ENCODE results near the gene OSBPL1A.
"Not testable (repeated sequence)": the region's sequence is repeated elsewhere in the genome, so short reads cannot be mapped to it uniquely, and the experiment has no call there.

GRCh38 chr18:24149591-24149990 is 248.0 kb downstream of the OSBPL1A start:
- TF ChIP-seq, protein P1, sequence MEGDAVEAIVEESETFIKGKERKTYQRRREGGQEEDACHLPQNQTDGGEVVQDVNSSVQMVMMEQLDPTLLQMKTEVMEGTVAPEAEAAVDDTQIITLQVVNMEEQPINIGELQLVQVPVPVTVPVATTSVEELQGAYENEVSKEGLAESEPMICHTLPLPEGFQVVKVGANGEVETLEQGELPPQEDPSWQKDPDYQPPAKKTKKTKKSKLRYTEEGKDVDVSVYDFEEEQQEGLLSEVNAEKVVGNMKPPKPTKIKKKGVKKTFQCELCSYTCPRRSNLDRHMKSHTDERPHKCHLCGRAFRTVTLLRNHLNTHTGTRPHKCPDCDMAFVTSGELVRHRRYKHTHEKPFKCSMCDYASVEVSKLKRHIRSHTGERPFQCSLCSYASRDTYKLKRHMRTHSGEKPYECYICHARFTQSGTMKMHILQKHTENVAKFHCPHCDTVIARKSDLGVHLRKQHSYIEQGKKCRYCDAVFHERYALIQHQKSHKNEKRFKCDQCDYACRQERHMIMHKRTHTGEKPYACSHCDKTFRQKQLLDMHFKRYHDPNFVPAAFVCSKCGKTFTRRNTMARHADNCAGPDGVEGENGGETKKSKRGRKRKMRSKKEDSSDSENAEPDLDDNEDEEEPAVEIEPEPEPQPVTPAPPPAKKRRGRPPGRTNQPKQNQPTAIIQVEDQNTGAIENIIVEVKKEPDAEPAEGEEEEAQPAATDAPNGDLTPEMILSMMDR (IDR thresholded peaks at IDR 0.05), result not testable (repeated sequence)
- not testable (repeated sequence) for TF ChIP-seq ZFX (IDR thresholded peaks at IDR 0.05; ENCODE audit: borderline replicate concordance)

All from 22Rv1 (cell line).